Gastrocnemius medialis (tissue), 4 donors: ENCODE measurements around the gene MTHFSD.

ENCODE experiments used
- POLR2A ChIP-seq, 2 donors: fragments of 450-650 bp; IDR thresholded peaks; one replicate each; pipeline ENCODE4 v1.6.1; 2017; ENCODE audit warnings: antibody characterized with exemption in 2 of 2, mild to moderate bottlenecking in 2 of 2, moderate library complexity in 2 of 2
- TF ChIP-seq, protein P1 (sequence below), 5 experiments: fragments of 450-650 bp in 3 of 5; fragments of 200-600 bp in 2 of 5; sonication (generic) in 2 of 5; IDR thresholded peaks in 4 of 5; conservative IDR thresholded peaks in 1 of 5; 1 replicate in 4 of 5; 2 replicates in 1 of 5; pipeline ENCODE4 v1.5.1; 2016 to 2019; ENCODE audit warnings: antibody characterized with exemption in 5 of 5, mild to moderate bottlenecking in 3 of 5, moderate library complexity in 3 of 5

DNA sequence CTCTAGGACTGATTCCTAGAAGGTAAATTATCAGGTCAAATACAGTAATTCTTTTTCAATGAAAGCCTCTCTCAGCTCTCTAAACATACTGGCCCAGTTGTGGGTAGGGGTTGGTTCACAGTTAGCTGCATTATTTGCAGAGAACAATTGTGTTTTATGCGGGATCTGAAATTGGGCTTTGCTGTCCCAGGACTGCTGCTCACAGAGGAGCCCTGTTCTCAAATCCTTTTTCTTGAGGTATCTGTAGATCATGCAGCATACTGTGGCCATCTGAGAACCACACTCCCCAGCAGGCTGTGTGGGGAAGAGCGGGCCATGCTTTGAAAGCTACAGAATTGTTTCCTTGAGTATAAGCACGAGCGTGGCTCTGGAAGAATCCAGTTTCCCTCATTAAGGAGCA is 17.5 kb downstream of the MTHFSD start:
- TF ChIP-seq, protein P1, sequence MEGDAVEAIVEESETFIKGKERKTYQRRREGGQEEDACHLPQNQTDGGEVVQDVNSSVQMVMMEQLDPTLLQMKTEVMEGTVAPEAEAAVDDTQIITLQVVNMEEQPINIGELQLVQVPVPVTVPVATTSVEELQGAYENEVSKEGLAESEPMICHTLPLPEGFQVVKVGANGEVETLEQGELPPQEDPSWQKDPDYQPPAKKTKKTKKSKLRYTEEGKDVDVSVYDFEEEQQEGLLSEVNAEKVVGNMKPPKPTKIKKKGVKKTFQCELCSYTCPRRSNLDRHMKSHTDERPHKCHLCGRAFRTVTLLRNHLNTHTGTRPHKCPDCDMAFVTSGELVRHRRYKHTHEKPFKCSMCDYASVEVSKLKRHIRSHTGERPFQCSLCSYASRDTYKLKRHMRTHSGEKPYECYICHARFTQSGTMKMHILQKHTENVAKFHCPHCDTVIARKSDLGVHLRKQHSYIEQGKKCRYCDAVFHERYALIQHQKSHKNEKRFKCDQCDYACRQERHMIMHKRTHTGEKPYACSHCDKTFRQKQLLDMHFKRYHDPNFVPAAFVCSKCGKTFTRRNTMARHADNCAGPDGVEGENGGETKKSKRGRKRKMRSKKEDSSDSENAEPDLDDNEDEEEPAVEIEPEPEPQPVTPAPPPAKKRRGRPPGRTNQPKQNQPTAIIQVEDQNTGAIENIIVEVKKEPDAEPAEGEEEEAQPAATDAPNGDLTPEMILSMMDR (IDR thresholded peaks at IDR 0.05 in 4 of 5, conservative IDR thresholded peaks at IDR 0.05 in 1 of 5): no peak
- no peak for TF ChIP-seq POLR2A (IDR thresholded peaks at IDR 0.05)
